Activated naive CD8-positive, alpha-beta T cell (primary cell): ENCODE data around the gene CAMTA1.

ENCODE experiments used
- H3K27ac Mint-ChIP-seq: one replicate; pipeline ENCODE4 v1.8.0; 2021; ENCODE audit warnings: mixed read lengths
- H3K27me3 Mint-ChIP-seq: one replicate; pipeline ENCODE4 v1.8.0; 2021; ENCODE audit warnings: mixed read lengths
- H3K36me3 Mint-ChIP-seq: one replicate; pipeline ENCODE4 v1.8.0; 2021; ENCODE audit warnings: mixed read lengths
- H3K4me1 Mint-ChIP-seq: one replicate; pipeline ENCODE4 v1.8.0; 2021; ENCODE audit warnings: low read depth, mixed read lengths
- H3K4me3 Mint-ChIP-seq: one replicate; pipeline ENCODE4 v1.8.0; 2021; ENCODE audit warnings: mild to moderate bottlenecking, mixed read lengths
- H3K9me3 Mint-ChIP-seq: one replicate; pipeline ENCODE4 v1.8.0; 2021; ENCODE audit warnings: low read depth, mixed read lengths

Gene CAMTA1

GRCh38 chr1:7670334-7671145, 885.3 kb downstream of the CAMTA1 start:
- H3K4me3 Mint-ChIP-seq = no peak overlapping the region

GRCh38 chr1:7671146-7671465, 885.9 kb downstream of the CAMTA1 start:
- H3K4me3 Mint-ChIP-seq = no peak overlapping the region
- H3K36me3 Mint-ChIP-seq = no peaks in the 10 kb centered on the region
- H3K27ac Mint-ChIP-seq = no peak overlapping the region

More at GRCh38 chr1:7670334-7671145, 885.3 kb downstream of the CAMTA1 start:
- Mint-ChIP-seq H3K27me3 (peaks cover 2% of the 10 kb centered on the region), H3K27ac (no peak overlapping the region), H3K9me3 (no peaks in the 10 kb centered on the region), H3K4me1 (peaks cover 4% of the 10 kb centered on the region), H3K36me3 (no peaks in the 10 kb centered on the region)

DNA sequence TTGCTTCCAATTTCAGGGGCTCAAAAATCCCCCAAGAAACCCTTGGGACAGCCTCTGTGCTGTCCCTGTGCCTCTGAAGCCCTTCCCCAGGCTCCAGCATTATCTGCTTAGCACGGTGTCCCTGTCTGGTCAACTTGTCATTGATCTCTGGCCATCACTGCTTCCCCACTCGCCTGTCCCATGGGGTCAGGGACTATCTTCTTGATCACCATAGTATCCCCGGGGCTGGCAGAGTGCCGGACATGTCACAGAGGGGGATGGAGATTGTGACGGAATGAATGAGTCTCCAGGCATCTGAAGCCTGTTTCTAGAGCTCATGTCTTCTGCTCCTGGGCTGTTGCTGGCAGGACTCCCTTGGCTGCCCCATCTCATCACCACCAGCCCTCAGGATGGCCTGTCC, 886.4 kb downstream of the CAMTA1 start:
- peaks cover 4% of the 10 kb centered on the region for H3K4me1 Mint-ChIP-seq
- H3K36me3 Mint-ChIP-seq = no peaks in the 10 kb centered on the region
- no peaks in the 10 kb centered on the region for H3K9me3 Mint-ChIP-seq
- peaks cover 2% of the 10 kb centered on the region for H3K27me3 Mint-ChIP-seq
- H3K27ac Mint-ChIP-seq = no peak overlapping the region
- H3K4me3 Mint-ChIP-seq = no peak overlapping the region

More at GRCh38 chr1:7671146-7671465, 885.9 kb downstream of the CAMTA1 start:
- Mint-ChIP-seq H3K4me1 (peaks cover 4% of the 10 kb centered on the region), H3K27me3 (peaks cover 2% of the 10 kb centered on the region), H3K9me3 (no peaks in the 10 kb centered on the region)

GRCh38 chr1:7672864-7673263, 887.6 kb downstream of the CAMTA1 start:
- no peak overlapping the region for H3K27ac Mint-ChIP-seq
- peaks cover 2% of the 10 kb centered on the region for H3K27me3 Mint-ChIP-seq
- no peaks in the 10 kb centered on the region for H3K9me3 Mint-ChIP-seq
- no peak overlapping the region for H3K4me3 Mint-ChIP-seq
- H3K36me3 Mint-ChIP-seq = no peaks in the 10 kb centered on the region
- H3K4me1 Mint-ChIP-seq = peaks cover 4% of the 10 kb centered on the region

DNA sequence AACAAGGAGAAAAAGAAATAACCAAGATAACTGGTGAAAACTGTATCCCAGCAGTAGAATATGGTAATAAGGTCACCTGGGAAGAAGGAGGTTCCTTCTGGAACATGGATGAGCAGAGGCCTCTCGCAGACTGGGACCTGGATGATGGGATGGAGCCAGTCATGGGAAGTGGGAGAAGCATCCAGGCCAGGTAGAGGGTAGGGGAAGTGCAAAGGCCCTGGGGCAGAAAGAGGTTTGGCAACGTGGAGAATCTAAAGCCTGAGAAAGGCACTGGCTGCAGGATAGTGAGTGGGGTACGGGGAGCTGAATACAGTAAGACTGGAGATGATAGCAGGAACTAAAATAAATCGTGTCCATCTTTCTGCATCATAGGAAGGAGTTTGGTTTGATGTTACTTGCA, 889.7 kb downstream of the CAMTA1 start:
- H3K4me3 Mint-ChIP-seq = no peak overlapping the region
- H3K27ac Mint-ChIP-seq = no peak overlapping the region
- H3K27me3 Mint-ChIP-seq = peaks cover 2% of the 10 kb centered on the region

DNA sequence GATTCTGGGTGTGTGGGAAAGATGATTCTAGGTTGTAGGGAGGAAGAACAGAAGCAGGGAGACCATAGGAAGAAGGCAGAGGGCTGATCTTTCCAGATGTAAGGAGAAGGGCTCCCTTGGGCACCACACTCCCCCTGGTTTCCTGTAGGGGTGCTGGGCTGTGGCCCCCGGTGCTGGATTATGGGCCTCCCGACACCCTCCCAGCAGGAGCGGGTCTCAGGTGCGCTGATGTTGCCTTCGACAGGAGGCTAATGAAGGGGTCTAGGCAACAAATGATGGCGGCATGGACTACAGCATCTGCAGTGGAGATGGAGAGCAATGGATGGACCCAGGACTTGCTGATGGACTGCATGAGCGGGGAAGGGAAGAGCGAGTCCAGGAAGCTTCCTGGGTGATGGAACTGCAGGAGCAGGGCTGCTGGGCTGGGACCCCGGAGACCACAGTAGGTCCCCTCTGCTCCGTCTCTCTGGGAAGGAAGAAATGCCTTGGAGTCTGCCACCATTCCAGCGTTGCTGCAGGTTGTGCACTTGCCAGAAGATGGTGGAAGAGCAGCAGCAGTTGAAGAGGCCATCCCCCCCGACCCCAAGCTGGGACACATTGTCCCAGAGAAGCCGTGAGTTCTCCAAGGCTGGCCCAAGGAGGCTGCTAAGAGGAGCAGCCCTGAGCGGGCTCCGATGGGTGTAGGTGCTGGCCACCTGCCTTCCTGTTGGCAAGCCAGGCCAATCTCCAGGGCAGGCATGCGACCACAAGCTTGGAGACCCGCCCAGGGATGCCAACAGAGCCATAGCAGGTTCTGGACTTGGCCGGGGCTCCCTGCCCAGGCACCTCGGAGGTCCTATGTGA, 890.4 kb downstream of the CAMTA1 start:
- H3K27ac Mint-ChIP-seq = no peak overlapping the region
- H3K4me1 Mint-ChIP-seq = peaks cover 2% of the 10 kb centered on the region
- H3K4me3 Mint-ChIP-seq = no peak overlapping the region
- no peaks in the 10 kb centered on the region for H3K36me3 Mint-ChIP-seq
- no peaks in the 10 kb centered on the region for H3K9me3 Mint-ChIP-seq
- no peaks in the 10 kb centered on the region for H3K27me3 Mint-ChIP-seq

More for the DNA sequence above, 889.7 kb downstream of the CAMTA1 start:
- peaks cover 4% of the 10 kb centered on the region for H3K4me1 Mint-ChIP-seq
- H3K36me3 Mint-ChIP-seq = no peaks in the 10 kb centered on the region
- no peaks in the 10 kb centered on the region for H3K9me3 Mint-ChIP-seq

DNA sequence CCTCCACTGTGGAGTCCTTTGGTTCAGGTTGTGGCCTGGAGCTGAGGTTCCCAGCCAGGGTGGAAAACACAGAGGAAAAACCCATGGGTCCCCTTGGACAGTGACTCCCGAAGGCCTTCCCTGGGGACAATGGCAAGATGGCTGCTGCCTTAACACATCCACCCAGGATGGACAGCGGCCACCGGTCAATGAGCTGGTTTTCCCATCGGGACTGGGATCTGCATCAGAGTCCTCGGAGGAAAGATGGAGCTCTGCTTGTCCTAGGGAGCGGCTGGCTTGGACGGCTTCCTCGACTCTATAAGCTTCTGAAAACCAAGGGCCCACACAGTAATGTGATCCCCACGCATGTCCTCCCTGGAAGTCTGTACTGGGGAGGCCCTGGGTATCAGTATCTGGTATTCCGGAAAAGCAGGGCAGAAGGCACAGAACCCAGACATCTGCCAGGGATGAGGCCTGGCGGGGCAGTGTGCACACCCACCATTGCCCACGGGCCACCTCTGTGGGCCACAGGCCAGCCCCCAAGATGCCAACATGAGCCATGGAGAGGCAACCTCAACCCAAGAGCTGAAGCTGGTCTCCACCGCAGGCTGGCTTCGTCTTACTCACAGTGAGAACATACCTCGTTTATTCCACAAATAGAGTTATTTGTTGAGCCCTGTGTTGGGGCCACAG, 891.2 kb downstream of the CAMTA1 start:
- no peaks in the 10 kb centered on the region for H3K9me3 Mint-ChIP-seq
- H3K4me1 Mint-ChIP-seq = peaks cover 2% of the 10 kb centered on the region
- no peaks in the 10 kb centered on the region for H3K36me3 Mint-ChIP-seq
- H3K27me3 Mint-ChIP-seq = no peaks in the 10 kb centered on the region
- H3K27ac Mint-ChIP-seq = no peak overlapping the region
- no peak overlapping the region for H3K4me3 Mint-ChIP-seq

- Mint-ChIP-seq H3K27ac (no peak overlapping the region), H3K36me3 (no peaks in the 10 kb centered on the region), H3K27me3 (no peaks in the 10 kb centered on the region), H3K9me3 (no peaks in the 10 kb centered on the region), H3K4me3 (no peak overlapping the region), H3K4me1 (peaks cover 2% of the 10 kb centered on the region)
Observed at GRCh38 chr1:7677111-7677510, 891.9 kb downstream of the CAMTA1 start.

- Mint-ChIP-seq H3K4me3 (no peak overlapping the region), H3K4me1 (peaks cover 2% of the 10 kb centered on the region), H3K9me3 (no peaks in the 10 kb centered on the region), H3K36me3 (no peaks in the 10 kb centered on the region), H3K27me3 (no peaks in the 10 kb centered on the region), H3K27ac (no peak overlapping the region)
Observed at GRCh38 chr1:7677815-7678214, 892.6 kb downstream of the CAMTA1 start.

DNA sequence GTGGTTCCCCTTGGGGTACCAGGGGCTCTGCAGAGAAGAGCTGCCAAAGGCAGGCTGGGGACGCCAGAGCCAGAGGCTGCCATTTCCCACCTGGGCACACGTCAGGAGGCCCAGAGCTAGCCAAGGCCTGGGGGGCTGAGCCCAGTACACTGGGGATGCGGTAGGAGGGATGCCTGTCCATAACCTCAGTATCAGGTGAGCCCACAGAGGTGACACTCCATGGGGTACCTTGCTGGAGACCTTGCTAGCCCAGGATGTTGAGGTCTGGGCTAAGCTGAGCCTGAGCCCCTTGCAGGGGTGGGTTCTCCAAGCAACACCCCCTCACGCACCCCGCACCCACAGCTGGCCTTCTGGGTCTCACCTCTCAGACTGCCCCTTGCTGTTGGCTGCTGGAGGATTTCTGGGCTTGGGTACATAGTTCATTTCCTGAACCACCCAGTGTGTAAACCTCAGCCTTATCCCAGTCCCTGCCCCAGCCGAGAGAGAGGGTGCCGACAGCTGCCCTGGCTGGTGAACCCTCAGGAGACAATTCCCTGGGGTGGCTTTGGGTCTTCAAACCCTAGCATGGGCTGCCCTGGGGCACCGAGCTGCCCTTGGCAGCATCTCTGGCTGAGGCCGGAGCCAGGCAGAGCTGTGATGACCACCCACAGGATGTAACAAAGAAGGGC, 893.4 kb downstream of the CAMTA1 start:
- peak overlapping the region; percentile 64 for H3K4me3 Mint-ChIP-seq
- no peak overlapping the region for H3K27ac Mint-ChIP-seq
- no peaks in the 10 kb centered on the region for H3K9me3 Mint-ChIP-seq
- no peaks in the 10 kb centered on the region for H3K36me3 Mint-ChIP-seq
- H3K27me3 Mint-ChIP-seq = no peaks in the 10 kb centered on the region
- no peaks in the 10 kb centered on the region for H3K4me1 Mint-ChIP-seq

- peak overlapping the region; percentile 64 for H3K4me3 Mint-ChIP-seq
- no peaks in the 10 kb centered on the region for H3K9me3 Mint-ChIP-seq
Observed at GRCh38 chr1:7679159-7679872, 894.1 kb downstream of the CAMTA1 start.

GRCh38 chr1:7679873-7680206, 894.6 kb downstream of the CAMTA1 start:
- Mint-ChIP-seq H3K27ac (no peak overlapping the region), H3K27me3 (no peaks in the 10 kb centered on the region), H3K4me1 (no peaks in the 10 kb centered on the region)

More at GRCh38 chr1:7679159-7679872, 894.1 kb downstream of the CAMTA1 start:
- H3K4me1 Mint-ChIP-seq = no peaks in the 10 kb centered on the region
- H3K36me3 Mint-ChIP-seq = no peaks in the 10 kb centered on the region
- no peak overlapping the region for H3K27ac Mint-ChIP-seq
- H3K27me3 Mint-ChIP-seq = no peaks in the 10 kb centered on the region

GRCh38 chr1:7680207-7680954, 895.1 kb downstream of the CAMTA1 start:
- no peak overlapping the region for H3K27ac Mint-ChIP-seq
- H3K4me1 Mint-ChIP-seq = no peaks in the 10 kb centered on the region
- no peaks in the 10 kb centered on the region for H3K9me3 Mint-ChIP-seq
- H3K36me3 Mint-ChIP-seq = no peaks in the 10 kb centered on the region
- H3K4me3 Mint-ChIP-seq = peak overlapping the region; percentile 78
- no peaks in the 10 kb centered on the region for H3K27me3 Mint-ChIP-seq

More at GRCh38 chr1:7679873-7680206, 894.6 kb downstream of the CAMTA1 start:
- Mint-ChIP-seq H3K36me3 (no peaks in the 10 kb centered on the region), H3K4me3 (peak overlapping the region; percentile 64), H3K9me3 (no peaks in the 10 kb centered on the region)

- Mint-ChIP-seq H3K27ac (no peak overlapping the region), H3K9me3 (no peaks in the 10 kb centered on the region)
Observed at GRCh38 chr1:7680955-7681268, 895.7 kb downstream of the CAMTA1 start.

More at GRCh38 chr1:7680955-7681268, 895.7 kb downstream of the CAMTA1 start:
- H3K4me1 Mint-ChIP-seq = no peaks in the 10 kb centered on the region
- peak overlapping the region; percentile 53 for H3K4me3 Mint-ChIP-seq
- H3K36me3 Mint-ChIP-seq = no peaks in the 10 kb centered on the region
- no peaks in the 10 kb centered on the region for H3K27me3 Mint-ChIP-seq
